Body of pancreas (tissue), 4 donors: ENCODE data around the gene TRPM5.

Experiments
- CTCF ChIP-seq, 7 experiments: fragments of 450-650 bp in 4 of 7; fragments of 200-600 bp in 3 of 7; sonication (generic) in 3 of 7; IDR thresholded peaks; one replicate each; pipeline ENCODE4 v1.5.1; 2016 to 2019; ENCODE audit warnings: antibody characterized with exemption in 7 of 7
- POLR2A ChIP-seq, 3 donors: fragments of 450-650 bp; IDR thresholded peaks; one replicate each; pipeline ENCODE4 v1.6.1; 2016; ENCODE audit warnings: antibody characterized with exemption in 3 of 3, mild to moderate bottlenecking in 2 of 3

DNA sequence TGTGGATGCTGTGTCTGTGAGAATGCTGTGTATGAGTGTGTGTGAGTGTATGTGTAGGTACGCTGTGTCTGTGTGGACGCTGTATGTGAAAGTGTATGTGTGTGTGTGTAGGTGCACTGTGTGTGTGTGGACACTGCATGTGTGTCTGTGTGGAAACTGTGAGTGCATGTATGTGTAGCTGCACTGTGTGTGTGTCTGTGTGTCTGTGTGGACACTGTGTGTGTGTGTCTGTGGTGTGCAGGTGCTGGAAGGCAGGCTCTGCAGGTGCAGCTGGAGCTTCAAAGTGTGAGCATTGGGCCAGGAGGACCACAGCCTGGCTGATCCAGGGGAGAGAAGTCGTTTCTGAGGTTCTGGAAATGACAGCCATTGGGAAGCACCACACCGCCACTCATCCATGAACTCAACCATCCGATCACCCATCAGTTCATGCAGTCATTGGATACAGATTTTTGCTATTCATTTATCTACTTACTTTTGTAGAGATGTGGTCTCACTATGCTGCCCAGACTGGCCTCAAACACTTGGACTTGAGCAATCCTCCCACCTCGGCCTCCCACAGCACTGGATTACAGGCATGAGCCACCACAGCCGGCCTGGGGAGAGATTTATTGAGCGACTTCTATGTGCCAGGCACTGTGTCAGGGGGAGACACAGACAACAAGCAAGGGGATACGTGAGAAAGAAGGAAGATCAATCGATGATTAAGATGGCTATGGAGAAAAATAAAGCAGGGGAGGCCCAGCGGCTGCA lies 9.6 kb downstream of the TRPM5 start:
- TF ChIP-seq CTCF (IDR thresholded peaks at IDR 0.05), result no peak
- TF ChIP-seq POLR2A (IDR thresholded peaks at IDR 0.05), result no peak
